ENCODE measurements around the gene VEGFA.

The VEGFA gene

GRCh38 chr6:43769526-43770371, at the start of gene VEGFA:
Gene VEGFA, plus strand, starts transcription at chr6:43770211.
- DNase-seq: peak; percentile 87

- no peak for DNase-seq
These were observed 49.0 kb upstream of the VEGFA start for GRCh38 chr6:43720999-43721398.

DNA sequence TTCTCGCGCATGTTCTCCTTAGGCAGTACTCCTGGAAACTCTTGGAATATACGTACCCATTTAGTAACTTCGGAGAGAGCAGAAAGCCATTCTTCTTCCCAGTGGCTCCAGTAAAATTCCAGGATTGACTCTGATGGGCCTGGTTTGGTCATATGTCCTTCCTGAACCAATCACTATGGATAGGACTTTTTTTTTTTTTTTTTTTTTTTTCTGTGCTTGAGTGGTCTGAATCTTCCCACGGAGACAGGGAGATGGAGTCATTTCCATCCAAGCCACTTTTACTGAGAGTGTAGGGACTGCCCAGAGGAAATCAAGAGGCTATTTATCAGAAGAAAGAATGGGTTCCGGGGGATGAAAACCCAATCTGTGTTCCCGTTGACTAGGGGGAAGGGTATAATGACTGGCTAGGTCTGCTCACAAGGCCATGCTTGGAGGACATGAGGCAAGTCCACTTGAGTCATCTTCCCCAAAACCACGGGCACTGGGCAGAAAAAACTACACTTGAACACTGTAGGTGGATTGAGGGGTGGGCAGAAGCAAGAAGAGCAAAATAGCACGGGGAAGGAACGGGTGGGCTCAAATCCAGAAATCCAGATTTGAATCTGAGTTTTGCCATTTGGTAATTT, 47.0 kb upstream of the VEGFA start:
- DNase-seq: no peak

- peak; percentile 71 for DNase-seq
These were observed 46.2 kb upstream of the VEGFA start for GRCh38 chr6:43723737-43724295.

DNA sequence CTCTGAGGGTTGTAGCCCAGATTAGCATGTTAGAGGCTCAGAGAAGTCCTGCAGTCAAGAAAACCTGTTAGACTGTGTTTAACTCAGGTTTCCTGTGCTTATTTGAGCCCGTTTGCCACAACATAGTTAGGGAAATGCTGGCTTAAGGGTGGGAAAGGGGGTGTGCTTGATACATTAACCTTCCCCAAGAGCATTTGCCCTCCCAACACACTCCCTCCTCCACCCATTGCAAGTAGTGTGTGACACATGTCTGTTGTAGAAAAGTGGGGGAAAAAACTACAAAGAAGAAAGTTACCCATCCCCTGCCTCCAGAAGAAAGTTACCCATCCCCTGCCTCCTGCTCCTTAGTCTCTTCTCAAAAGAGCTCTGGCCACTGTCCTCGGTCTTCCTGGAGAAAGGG, 45.7 kb upstream of the VEGFA start:
- DNase-seq: no peak

- DNase-seq: peak; percentile 71
These were observed 44.9 kb upstream of the VEGFA start for GRCh38 chr6:43724914-43725642.

DNA sequence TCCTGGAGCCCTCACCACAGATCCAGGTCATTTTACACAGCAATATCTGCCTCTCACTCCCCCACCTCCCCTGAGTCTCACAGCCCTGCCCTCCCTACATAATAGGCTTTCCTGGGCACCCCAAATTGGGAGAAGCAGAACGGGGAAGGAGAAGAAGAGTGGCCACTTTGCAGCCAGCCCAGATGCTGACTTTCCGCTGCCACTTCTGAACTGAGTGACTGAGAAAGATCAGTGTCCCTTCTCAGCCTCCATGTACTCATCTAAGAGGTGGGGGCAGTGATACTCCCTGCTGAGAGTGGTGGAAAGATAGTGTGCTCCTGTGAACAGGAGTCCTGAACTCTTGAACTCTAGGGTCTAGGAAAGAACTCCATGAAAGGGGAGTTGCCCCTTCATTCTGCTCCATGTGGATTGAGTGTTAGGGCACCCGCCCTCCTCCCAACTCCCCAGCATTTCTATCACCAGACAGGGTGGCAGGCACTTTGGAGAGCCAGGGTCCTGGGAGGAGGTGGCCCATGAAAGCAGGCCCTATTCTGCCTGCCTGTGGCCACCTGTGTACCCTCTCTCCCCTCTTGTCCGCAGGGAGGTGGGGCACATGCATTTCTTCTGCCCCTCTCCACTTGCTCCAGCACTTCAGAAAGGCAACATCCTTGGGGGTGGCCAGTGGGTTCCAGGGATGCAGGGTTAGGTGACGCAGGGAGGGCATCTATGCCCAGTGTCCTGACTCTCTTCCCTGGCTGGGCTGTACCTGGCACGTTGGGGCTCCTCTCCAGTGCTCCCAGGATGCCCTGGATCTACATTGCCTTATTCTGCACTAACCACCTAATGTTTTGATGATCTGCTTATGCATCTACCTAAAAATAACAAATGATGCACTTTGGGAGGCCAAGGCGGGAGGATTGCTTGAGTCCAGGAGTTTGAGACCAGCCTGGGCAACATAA, 44.1 kb upstream of the VEGFA start:
- no peak for DNase-seq

DNA sequence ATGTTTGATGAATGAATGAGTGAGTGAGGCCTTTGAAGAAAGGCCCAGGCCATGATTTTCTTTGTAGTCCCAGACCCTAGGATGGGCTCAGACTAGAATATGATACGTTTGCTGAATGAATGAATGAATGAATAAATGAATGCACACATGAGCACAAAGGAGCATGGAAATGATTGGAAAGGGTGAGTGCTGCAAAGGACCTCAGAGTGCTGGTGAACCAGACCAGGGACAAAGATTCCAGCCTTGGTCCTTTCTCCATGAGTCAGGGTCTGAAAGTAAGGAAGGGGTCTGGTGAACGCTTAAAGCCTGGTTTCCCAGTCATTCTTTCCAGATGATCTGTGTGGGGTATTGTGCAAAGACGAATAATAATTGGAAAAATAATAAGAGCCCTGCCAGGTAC, 42.4 kb upstream of the VEGFA start:
- no peak for DNase-seq

GRCh38 chr6:43728586-43728985, 41.4 kb upstream of the VEGFA start:
- DNase-seq: no peak

GRCh38 chr6:43729537-43729936, 40.5 kb upstream of the VEGFA start:
- no peak for DNase-seq

GRCh38 chr6:43730634-43731033, 39.4 kb upstream of the VEGFA start:
- no peak for DNase-seq

DNA sequence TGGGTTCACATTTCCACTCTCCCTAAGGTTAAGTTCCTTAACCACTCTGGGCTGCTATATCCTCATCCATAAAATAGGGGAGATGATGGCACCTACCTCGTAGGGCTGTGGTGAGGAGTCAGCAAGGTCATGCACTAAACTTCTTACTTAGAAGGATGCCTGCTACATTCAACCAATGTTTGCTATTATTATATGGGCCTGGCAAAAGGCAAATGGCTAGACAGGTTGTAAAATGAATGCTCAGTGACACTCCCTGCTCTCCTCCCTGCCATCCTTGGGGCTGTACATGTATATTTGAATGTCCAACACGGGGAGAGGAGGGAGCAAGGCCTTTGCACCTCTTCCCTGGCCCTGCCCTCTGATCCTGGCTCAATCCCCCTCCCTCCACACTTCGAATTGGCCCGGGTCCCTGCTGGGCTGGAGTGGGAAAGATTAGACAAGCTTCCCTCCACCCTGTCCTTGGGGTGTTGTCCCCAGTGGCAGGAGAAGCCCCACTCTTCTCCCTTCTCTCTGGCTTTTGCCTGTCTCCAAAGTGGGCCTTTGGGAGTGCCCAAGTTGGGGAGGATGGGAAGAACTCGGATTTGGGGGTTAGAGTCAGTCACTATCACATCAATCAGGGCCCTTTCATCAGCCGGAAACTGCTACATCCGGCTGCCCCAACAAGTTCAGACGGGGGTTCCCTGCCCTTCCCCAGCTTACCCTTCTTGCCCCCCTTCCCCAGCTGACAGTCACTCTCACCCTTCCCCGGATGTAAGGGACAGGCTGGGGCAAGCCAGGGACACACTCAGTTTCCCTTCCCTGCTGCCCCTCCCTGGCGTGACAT, 36.3 kb upstream of the VEGFA start:
- peak; percentile 52 for DNase-seq

DNA sequence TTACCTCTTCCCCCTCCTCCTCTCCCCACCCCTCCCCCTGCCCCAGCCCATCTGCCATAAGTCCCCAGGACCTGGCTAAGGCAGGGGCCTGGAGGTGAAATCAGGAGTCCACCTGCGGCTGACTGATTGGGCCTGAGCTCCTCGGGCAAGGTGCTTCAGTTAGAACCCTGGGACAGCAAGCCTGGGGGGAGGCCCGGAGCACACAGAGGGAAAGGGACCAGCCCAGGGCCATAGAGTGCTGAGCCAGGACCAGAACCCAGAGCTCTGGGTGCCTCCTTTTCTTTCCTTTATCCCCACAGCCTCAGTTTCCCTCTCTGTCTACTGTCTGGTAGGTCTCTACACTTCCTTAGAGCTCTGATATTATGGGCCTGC, 35.7 kb upstream of the VEGFA start:
- DNase-seq: no peak

- no peak for DNase-seq
These were observed 34.3 kb upstream of the VEGFA start for GRCh38 chr6:43735642-43736199.

DNA sequence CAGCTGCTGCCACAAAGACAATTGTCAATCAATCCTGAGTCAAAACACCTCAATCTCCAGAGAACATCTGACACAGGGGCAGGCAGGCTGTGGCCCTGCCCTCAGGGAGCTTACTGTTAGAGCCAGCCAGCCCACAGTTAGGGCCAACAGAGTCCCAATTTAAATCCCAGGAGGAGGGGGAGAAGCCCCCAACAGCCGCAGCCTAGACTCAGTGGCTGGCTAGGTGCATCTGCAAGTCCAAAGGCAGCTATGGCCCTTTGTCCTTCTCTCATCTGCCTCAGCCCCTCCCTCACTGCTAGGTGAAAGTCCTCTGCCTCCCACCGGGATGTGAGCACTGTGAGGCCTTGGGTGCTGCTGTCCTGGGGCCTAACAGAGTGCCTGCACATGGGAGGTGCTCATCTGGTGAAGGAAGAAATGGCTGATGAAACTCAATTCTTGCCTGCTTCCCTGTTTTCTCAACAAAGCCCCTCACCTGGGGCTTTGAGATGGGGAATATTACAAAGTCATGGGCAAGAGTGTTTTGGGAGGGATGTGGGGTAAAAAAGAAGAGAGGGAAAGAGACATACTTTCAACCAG, 33.7 kb upstream of the VEGFA start:
- DNase-seq: no peak

DNA sequence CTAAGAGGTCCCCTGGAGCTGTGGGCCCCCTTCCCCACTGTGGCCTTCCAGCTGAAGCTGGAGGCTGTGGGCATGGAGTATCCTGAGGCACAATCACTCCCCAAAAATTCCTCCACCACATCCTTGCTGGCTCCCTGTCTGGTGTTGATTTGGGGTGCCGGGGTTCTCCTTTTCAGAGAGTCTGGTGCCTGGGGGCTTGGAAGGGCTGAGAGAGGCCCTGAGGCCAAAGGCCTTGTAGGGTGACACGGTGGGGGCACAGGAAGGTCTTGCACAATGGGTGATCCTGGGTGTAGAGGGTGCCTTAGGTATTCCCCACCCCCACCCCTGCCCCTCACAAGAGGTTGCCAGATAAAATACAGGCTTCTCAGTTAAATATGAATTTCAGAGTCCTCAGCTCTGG, 33.2 kb upstream of the VEGFA start:
- no peak for DNase-seq

- no peak for DNase-seq
These were observed 32.5 kb upstream of the VEGFA start for GRCh38 chr6:43737272-43738081.

- no peak for DNase-seq
These were observed 31.7 kb upstream of the VEGFA start for GRCh38 chr6:43738267-43738676.

DNA sequence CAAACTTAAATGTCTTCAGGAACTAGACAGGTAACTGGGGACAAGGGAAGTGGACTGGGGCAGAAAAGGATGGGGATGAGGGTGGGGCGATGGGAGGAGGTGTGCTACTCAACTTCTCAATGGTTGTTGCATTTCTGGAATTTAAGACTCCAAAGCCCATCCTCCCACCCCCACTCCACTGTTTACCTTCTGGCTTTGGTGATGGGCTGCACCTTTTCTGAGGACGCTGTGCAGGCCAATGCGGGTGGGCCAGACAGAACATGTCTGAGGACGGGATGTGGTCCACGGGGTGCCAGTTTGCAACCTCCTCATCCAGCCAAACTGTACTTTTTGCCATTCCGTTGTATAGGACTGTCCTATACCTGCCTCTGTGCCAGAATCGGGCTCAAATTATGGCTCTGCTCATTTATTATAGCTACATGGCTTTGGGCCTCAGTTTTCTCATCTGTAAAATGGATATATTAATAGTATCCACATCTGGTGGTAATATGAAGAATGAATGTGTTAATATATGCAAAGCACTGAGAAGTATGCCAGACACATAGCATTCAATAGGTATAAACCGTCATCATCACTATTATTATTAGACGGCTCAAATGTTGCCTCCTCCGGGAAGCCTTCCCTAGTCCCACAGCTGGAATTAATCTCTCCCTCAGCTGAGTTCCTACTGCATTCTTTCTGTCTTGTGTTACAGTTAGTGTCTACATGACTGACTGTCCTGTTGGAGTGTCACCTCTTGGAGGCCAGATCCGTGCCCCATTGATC, 31.0 kb upstream of the VEGFA start:
- DNase-seq: no peak

All from CD4-positive, alpha-beta T cell treated with Interleukin-12 subunit alpha and Interleukin-12 subunit beta, for 1 hour (primary cell).